GM10266 (cell line): ENCODE data around the gene TAAR8.
"Not testable (repeated sequence)": the region's sequence is repeated elsewhere in the genome, so short reads cannot be mapped to it uniquely, and the experiment has no call there.

Source experiments
- DNase-seq: peaks from one replicate; pipeline ENCODE4 v3.0.0; 2012; ENCODE audit errors: extremely low spot score
- CTCF ChIP-seq: IDR thresholded peaks from 2 replicates; pipeline ENCODE4 v1.5.1; 2012; ENCODE audit warnings: mild to moderate bottlenecking, low read depth; ENCODE audit not compliant: control insufficient read depth, insufficient read depth; ENCODE audit errors: missing control alignments

TAAR8 gene

GRCh38 chr6:132596201-132596600 lies 43.7 kb downstream of the TAAR8 start:
- no peak for TF ChIP-seq CTCF
- DNase-seq: no peak

- TF ChIP-seq CTCF: peak; percentile 35
- DNase-seq: no peak
These were observed 46.0 kb downstream of the TAAR8 start for GRCh38 chr6:132598473-132598872.

GRCh38 chr6:132600900-132601299 lies 48.4 kb downstream of the TAAR8 start:
- not testable (repeated sequence) for DNase-seq
